T-helper 17 cell (primary cell): ENCODE results near the gene KAT2B. TPM values are rescaled to one million over a fixed set of nuclear protein-coding genes. Genes with fewer than 3 reads are reported as not detected.
A peak's percentile ranks its signal among the peaks of the same experiment; 100 is the strongest.

Source experiments
- ATAC-seq: fragments of 150-1000 bp; cut with Tn5 transposase; 2 replicates; pipeline ENCODE4 v1.10.0; 2021; ENCODE audit warnings: mild to moderate bottlenecking, moderate library complexity
- DNase-seq, 3 donors: peaks; one replicate each; pipeline versions ENCODE4 v3.0.0 to v3.0.0-alpha.2; 2020 to 2021
- H3K9me3 ChIP-seq: one replicate; pipeline ENCODE4 v1.7.0; 2013; ENCODE audit warnings: low read length, mild to moderate bottlenecking; ENCODE audit not compliant: control insufficient read depth, poor library complexity, severe bottlenecking
- H3K27ac Mint-ChIP-seq: one replicate; pipeline ENCODE4 v1.8.0; 2022; ENCODE audit warnings: mild to moderate bottlenecking, moderate library complexity, mixed read lengths
- H3K27me3 Mint-ChIP-seq: one replicate; pipeline ENCODE4 v1.8.0; 2022; ENCODE audit warnings: mixed read lengths
- H3K36me3 Mint-ChIP-seq: one replicate; pipeline ENCODE4 v1.8.0; 2022; ENCODE audit warnings: low read depth, mixed read lengths
- H3K4me1 Mint-ChIP-seq: one replicate; pipeline ENCODE4 v1.8.0; 2022; ENCODE audit warnings: mild to moderate bottlenecking, mixed read lengths
- H3K4me3 Mint-ChIP-seq: one replicate; pipeline ENCODE4 v1.8.0; 2022; ENCODE audit warnings: mild to moderate bottlenecking, moderate library complexity, mixed read lengths
- total RNA-seq, 4 donors: library from RNA in 2 of 4; stranded (reverse) in 2 of 4; gene quantifications; one replicate each; pipeline ENCODE4 v1.2.3 and lab custom pipeline; 2022 to 2026

The KAT2B gene
- total RNA-seq, 2 donors from 2014 or later: 157 to 161 TPM

- Mint-ChIP-seq H3K27ac (peak overlapping the region; percentile 2), H3K4me1 (peaks cover 26% of the 10 kb centered on the region), H3K27me3 (no peaks in the 10 kb centered on the region), H3K4me3 (peak overlapping the region; percentile 9), H3K36me3 (no peaks in the 10 kb centered on the region)
- no peaks in the 10 kb centered on the region for H3K9me3 ChIP-seq
- ATAC-seq (no peak), DNase-seq (no peak)
Measured at GRCh38 chr3:20161714-20162113, 121.5 kb downstream of the KAT2B start.

- H3K9me3 ChIP-seq: no peaks in the 10 kb centered on the region
- peaks cover 2% of the 10 kb centered on the region for H3K4me1 Mint-ChIP-seq
- H3K4me3 Mint-ChIP-seq: no peak overlapping the region
- no peak for ATAC-seq
- H3K36me3 Mint-ChIP-seq: peaks cover 2% of the 10 kb centered on the region
- H3K27ac Mint-ChIP-seq: no peak overlapping the region
- DNase-seq: no peak
- H3K27me3 Mint-ChIP-seq: no peaks in the 10 kb centered on the region
Measured at GRCh38 chr3:20173844-20174410, 133.7 kb downstream of the KAT2B start.

GRCh38 chr3:20181276-20181675, 141.0 kb downstream of the KAT2B start:
- no peaks in the 10 kb centered on the region for H3K9me3 ChIP-seq
- H3K27me3 Mint-ChIP-seq: no peaks in the 10 kb centered on the region
- no peaks in the 10 kb centered on the region for H3K4me1 Mint-ChIP-seq
- H3K27ac Mint-ChIP-seq: no peak overlapping the region
- no peaks in the 10 kb centered on the region for H3K36me3 Mint-ChIP-seq
- no peak for ATAC-seq
- no peak for DNase-seq
- no peak overlapping the region for H3K4me3 Mint-ChIP-seq

GRCh38 chr3:20182206-20182605, 142.0 kb downstream of the KAT2B start:
- Mint-ChIP-seq H3K4me1 (no peaks in the 10 kb centered on the region), H3K36me3 (no peaks in the 10 kb centered on the region), H3K27me3 (no peaks in the 10 kb centered on the region), H3K27ac (no peak overlapping the region), H3K4me3 (no peak overlapping the region)
- ATAC-seq: no peak
- DNase-seq: no peak
- H3K9me3 ChIP-seq: no peaks in the 10 kb centered on the region

GRCh38 chr3:20185331-20185678, 145.1 kb downstream of the KAT2B start:
- H3K36me3 Mint-ChIP-seq: no peaks in the 10 kb centered on the region
- no peaks in the 10 kb centered on the region for H3K27me3 Mint-ChIP-seq
- H3K9me3 ChIP-seq: no peaks in the 10 kb centered on the region
- H3K4me3 Mint-ChIP-seq: no peak overlapping the region
- H3K4me1 Mint-ChIP-seq: no peaks in the 10 kb centered on the region
- ATAC-seq: no peak
- no peak for DNase-seq
- no peak overlapping the region for H3K27ac Mint-ChIP-seq

- ATAC-seq (peak; percentile 95), DNase-seq (peak; percentile 99 to 100 (median 99))
- Mint-ChIP-seq H3K27ac (no peak within 1 kb of the TSS), H3K4me1 (peaks cover 3% of the 10 kb centered on the region), H3K27me3 (no peaks in the 10 kb centered on the region), H3K4me3 (no peak within 1 kb of the TSS), H3K36me3 (peaks cover 2% of the 10 kb centered on the region)
- H3K9me3 ChIP-seq: no peaks in the 10 kb centered on the region
Measured at GRCh38 chr3:20185679-20186599, 145.7 kb downstream of the KAT2B start, which contains the start of gene SGO1. Gene SGO1 (minus strand): TSS chr3:20186206. CDS start chr3:20184027, 2,179 bp downstream.

GRCh38 chr3:20186600-20187004, 146.4 kb downstream of the KAT2B start:
- Mint-ChIP-seq H3K4me1 (peaks cover 3% of the 10 kb centered on the region), H3K4me3 (no peak overlapping the region), H3K36me3 (peaks cover 2% of the 10 kb centered on the region), H3K27ac (no peak overlapping the region), H3K27me3 (no peaks in the 10 kb centered on the region)
- peak; percentile 3 for ATAC-seq
- no peak for DNase-seq
- no peaks in the 10 kb centered on the region for H3K9me3 ChIP-seq

GRCh38 chr3:20190991-20191390, 150.7 kb downstream of the KAT2B start:
- H3K9me3 ChIP-seq: no peaks in the 10 kb centered on the region
- Mint-ChIP-seq H3K27ac (no peak overlapping the region), H3K4me3 (no peak overlapping the region), H3K27me3 (no peaks in the 10 kb centered on the region), H3K36me3 (peaks cover 4% of the 10 kb centered on the region), H3K4me1 (peaks cover 3% of the 10 kb centered on the region)
- no peak for DNase-seq
- ATAC-seq: no peak

- Mint-ChIP-seq H3K27ac (no peak overlapping the region), H3K4me1 (peaks cover 7% of the 10 kb centered on the region), H3K4me3 (no peak overlapping the region), H3K36me3 (peaks cover 4% of the 10 kb centered on the region), H3K27me3 (no peaks in the 10 kb centered on the region)
- DNase-seq: no peak
- no peak for ATAC-seq
- no peaks in the 10 kb centered on the region for H3K9me3 ChIP-seq
Measured at GRCh38 chr3:20194793-20195460, 154.7 kb downstream of the KAT2B start.

- ATAC-seq (no peak), DNase-seq (no peak)
- peaks cover 2% of the 10 kb centered on the region for H3K36me3 Mint-ChIP-seq
- no peaks in the 10 kb centered on the region for H3K27me3 Mint-ChIP-seq
- H3K4me1 Mint-ChIP-seq: peaks cover 5% of the 10 kb centered on the region
- no peaks in the 10 kb centered on the region for H3K9me3 ChIP-seq
- peak overlapping the region; percentile 0 for H3K4me3 Mint-ChIP-seq
- H3K27ac Mint-ChIP-seq: peak overlapping the region; percentile 2
Measured at GRCh38 chr3:20197775-20198174, 157.5 kb downstream of the KAT2B start.

GRCh38 chr3:20201143-20201542, 160.9 kb downstream of the KAT2B start:
- DNase-seq: no peak
- Mint-ChIP-seq H3K4me1 (peaks cover 5% of the 10 kb centered on the region), H3K4me3 (no peak overlapping the region), H3K27me3 (no peaks in the 10 kb centered on the region), H3K36me3 (peaks cover 2% of the 10 kb centered on the region), H3K27ac (no peak overlapping the region)
- no peak for ATAC-seq
- no peaks in the 10 kb centered on the region for H3K9me3 ChIP-seq
